Esophagus muscularis mucosa (tissue), 4 donors: ENCODE data around the gene AGTR1.

Experiments used
- EP300 ChIP-seq: sonication (generic); formaldehyde crosslinking; IDR thresholded peaks from one replicate; pipeline ENCODE4 v1.6.1; 2017; ENCODE audit warnings: antibody characterized with exemption
- POLR2AphosphoS5 ChIP-seq, 2 donors: sonication (generic); formaldehyde crosslinking; IDR thresholded peaks; one replicate each; pipeline ENCODE4 v1.6.1; 2017; ENCODE audit warnings: antibody characterized with exemption in 2 of 2
- TF ChIP-seq, protein P1 (sequence below), 3 experiments: fragments of 200-600 bp in 2 of 3; fragments of 450-650 bp in 1 of 3; sonication (generic) in 2 of 3; IDR thresholded peaks; one replicate each; pipeline ENCODE4 v1.5.1; 2017 to 2019; ENCODE audit warnings: antibody characterized with exemption in 3 of 3, mild to moderate bottlenecking in 2 of 3, moderate library complexity in 1 of 3

DNA sequence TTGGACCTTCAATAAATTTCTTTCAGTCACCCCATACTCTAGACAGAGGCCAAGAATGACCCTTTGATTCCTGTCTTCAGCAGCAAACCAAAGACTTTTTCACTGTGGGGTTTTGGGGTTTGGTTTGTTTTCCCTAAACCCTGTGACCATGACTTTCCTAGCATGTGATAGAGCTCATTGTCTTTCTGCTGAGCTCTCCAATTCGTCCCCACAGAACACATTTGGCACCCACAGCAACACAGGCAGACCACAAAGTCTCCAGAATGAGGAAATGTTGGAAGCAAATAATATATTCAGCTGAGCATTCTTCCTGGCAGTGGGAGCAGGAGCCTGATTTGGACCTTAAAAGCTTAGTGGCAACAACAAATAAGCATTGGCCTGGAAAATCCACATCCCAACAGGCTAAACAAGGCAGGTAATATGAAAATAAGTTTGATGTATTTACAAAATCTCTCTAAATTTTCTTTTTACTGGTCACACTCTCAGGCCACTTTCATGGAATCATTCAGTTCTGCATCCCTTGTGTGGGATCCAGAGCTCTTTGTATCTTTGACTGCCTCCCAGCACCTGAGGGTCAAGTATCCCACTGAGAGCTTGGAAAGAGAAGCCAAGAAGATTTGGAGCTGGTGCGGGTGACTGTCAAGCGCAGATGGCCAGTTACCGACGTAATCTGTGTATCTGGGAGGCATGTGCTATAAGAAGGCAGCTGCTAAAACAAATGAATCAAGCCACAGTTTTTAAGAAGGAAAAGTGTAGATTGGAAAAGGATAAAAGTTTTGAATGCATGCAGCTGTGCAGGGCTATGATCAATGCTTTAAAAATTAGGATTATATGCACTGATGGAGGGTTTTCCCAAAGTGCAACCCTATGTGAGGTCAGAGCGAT is 93.4 kb downstream of the AGTR1 start:
- TF ChIP-seq, protein P1, sequence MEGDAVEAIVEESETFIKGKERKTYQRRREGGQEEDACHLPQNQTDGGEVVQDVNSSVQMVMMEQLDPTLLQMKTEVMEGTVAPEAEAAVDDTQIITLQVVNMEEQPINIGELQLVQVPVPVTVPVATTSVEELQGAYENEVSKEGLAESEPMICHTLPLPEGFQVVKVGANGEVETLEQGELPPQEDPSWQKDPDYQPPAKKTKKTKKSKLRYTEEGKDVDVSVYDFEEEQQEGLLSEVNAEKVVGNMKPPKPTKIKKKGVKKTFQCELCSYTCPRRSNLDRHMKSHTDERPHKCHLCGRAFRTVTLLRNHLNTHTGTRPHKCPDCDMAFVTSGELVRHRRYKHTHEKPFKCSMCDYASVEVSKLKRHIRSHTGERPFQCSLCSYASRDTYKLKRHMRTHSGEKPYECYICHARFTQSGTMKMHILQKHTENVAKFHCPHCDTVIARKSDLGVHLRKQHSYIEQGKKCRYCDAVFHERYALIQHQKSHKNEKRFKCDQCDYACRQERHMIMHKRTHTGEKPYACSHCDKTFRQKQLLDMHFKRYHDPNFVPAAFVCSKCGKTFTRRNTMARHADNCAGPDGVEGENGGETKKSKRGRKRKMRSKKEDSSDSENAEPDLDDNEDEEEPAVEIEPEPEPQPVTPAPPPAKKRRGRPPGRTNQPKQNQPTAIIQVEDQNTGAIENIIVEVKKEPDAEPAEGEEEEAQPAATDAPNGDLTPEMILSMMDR (IDR thresholded peaks at IDR 0.05) = no peak
- TF ChIP-seq EP300 = no peak
- no peak for TF ChIP-seq POLR2AphosphoS5 (IDR thresholded peaks at IDR 0.05)
